GM19193 (cell line): ENCODE results near the gene OR2A14.

Source experiments
- POLR2A ChIP-seq: IDR thresholded peaks from 4 replicates; pipeline ENCODE4 v1.6.1; 2011; ENCODE audit not compliant: insufficient read depth, insufficient read length; ENCODE audit errors: extremely low read depth

The OR2A14 gene, protein sequence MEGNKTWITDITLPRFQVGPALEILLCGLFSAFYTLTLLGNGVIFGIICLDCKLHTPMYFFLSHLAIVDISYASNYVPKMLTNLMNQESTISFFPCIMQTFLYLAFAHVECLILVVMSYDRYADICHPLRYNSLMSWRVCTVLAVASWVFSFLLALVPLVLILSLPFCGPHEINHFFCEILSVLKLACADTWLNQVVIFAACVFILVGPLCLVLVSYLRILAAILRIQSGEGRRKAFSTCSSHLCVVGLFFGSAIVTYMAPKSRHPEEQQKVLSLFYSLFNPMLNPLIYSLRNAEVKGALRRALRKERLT

DNA sequence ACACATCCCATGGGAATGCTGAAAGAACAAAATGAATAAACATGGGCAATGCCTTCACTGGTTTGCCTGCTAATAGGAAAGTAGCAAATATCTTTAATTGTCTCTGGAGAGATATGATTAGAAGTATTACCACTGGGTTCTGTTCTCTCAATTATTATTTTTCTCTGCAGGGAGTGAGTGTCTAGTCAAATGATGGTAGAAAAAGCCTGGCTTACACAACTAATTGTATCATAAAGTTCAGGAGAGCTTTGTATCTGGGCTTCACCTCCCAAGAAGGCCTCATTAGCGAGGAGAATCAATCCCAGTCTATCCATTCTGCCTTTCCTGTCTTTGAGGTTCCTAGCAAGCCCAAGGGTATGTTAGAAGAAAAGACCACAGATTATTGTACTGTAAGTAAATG is at the start of gene OR2A14:
Gene OR2A14 (plus strand): TSS at position 301 of the 400 bp plus-strand sequence. CDS start 5,937 bp downstream, outside the sequence.
- no peak for TF ChIP-seq POLR2A

DNA sequence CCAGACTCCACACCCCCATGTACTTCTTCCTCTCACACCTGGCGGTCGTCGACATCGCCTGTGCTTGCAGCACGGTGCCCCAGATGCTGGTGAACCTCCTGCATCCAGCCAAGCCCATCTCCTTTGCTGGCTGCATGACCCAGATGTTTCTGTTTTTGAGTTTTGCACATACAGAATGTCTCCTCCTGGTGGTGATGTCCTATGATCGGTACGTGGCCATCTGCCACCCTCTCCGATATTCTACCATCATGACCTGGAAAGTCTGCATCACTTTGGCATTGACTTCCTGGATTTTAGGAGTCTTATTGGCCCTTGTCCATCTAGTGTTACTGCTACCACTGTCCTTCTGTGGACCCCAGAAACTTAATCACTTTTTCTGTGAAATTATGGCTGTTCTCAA is 48.6 kb upstream of the OR2A14 start:
- TF ChIP-seq POLR2A = no peak

DNA sequence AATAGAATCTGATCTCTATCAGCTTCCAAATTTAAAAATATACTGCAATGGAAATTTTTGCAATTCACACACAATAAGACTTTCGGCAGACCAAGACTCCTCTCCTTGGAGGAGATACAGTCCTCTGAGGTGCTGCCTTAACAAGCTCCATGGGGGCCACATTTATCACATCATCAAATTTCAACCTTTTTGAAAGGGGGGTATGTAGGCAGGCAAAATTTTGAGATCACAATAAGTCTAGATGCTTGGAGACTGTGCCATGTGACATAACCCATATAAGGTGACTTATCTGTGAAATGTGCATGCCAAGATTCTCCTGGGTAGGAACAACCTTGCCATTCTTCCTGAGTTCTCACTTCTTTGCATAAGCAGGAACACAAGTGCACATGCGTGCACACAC is 37.0 kb upstream of the OR2A14 start, which contains the start of gene OR2A12:
Gene OR2A12 (plus strand): TSS at position 301 of the 400 bp plus-strand sequence. CDS start 8,830 bp downstream, outside the sequence.
- TF ChIP-seq POLR2A = no peak

DNA sequence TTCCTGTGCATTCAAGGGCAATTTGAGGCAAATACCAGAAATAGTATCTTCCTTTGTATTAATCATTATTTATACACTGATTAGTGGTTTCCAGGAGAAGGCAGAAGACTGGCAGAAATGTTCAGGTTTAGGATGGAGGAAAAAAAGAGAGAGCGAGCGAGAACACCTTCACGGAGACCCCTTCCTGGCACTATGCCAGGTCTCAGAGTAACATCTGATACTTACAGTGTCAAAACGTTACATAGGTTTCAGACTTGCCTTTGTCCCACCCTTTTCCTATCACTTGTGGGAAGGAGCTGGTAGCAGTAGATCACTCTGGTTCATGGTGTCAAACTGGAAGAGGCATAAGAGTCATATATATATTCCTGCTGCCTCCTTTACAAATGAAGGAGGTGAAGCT is 36.2 kb upstream of the OR2A14 start:
- no peak for TF ChIP-seq POLR2A

DNA sequence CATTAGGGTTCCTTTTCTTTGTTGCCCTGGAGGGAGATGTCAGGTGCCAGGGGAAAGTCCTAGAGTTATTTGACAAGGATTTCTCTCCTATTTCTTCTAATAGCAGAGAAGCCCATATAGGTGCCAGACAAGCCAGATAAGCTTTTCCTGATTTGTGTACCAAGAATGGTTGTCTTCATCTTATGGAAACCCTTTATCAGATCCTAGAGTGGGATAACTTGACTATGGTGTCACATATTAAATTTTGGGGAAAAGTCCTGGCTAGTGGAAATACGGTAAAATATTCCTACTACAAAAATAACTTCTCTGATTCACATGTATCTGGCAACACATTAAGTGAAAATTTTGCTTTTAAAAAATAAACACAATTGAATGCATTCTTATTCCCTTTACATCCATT is 35.7 kb upstream of the OR2A14 start:
- TF ChIP-seq POLR2A = no peak

DNA sequence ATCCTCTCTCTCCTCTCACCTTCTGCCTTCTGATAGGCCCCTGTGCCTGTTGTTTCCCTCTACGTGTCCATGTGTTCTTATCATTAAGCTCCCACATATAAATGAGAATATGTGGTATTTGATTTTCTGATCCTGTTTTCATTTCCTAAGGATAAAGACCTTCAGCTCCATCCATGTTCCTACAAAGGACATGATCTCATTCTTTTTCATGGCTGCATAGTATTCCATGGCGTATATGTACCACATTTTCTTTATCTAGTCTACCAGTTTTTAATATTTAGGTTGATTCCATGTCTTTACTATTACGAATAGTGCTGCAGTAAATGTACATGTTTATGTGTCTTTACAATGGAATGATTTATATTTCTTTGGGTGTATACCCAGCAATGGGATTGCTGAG is 32.3 kb upstream of the OR2A14 start:
- TF ChIP-seq POLR2A = no peak

DNA sequence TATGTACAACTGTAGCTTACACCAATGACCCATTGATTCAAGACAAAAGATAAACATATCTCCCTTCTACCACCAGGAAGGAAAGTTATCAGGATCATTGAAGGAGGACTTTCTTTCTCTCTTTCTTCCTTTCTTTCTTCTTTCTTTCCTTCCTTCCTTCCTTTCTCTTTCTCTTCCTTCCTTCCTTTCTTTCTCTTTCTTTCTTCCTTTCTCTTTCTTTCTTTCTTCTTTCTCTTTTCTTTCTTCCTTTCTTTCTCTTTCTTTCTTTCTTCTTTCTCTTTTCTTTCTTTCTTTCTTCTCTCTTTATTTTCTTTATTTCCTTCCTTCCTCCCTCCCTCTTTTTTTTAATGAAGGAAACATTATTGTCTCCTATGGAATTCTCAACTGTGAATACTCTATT is 24.2 kb upstream of the OR2A14 start:
- TF ChIP-seq POLR2A = no peak

DNA sequence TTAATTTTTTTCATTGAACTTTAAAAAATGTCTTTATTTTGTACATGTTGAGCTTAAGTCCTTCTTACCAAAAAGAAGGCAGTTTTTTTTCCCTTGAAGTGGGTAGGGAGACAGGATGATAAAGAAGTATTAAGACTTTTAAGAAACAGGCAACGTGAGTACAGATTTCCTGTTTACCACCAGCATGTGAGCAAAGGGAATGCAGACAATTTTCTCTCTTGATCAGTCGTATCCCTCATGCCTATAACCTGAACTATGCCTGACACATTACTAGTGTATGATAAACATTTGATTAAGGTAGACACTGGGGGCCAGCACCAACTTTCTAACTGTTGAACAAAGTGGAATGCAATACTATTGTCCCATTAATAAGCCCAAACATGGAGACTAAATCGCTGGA is 22.4 kb upstream of the OR2A14 start:
- TF ChIP-seq POLR2A = no peak

DNA sequence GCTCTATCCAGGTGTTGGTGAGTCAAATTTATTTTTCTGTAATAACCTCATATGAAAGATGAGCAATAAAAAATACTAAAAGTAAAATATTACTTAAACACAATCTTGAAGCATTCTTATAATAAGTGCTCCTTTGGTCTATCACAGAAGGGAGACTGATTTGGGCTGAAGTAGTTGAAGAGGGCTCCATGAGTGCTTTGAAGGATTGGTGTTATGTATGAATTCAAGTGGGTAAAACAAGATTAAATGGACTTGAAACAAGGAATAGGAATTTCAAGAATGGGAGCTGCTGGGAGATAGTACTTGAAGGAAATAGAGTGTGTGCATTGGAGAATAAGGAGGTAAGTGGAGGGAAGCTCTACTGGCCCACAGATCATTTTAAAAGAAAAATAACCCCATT is 20.9 kb upstream of the OR2A14 start:
- TF ChIP-seq POLR2A = no peak

DNA sequence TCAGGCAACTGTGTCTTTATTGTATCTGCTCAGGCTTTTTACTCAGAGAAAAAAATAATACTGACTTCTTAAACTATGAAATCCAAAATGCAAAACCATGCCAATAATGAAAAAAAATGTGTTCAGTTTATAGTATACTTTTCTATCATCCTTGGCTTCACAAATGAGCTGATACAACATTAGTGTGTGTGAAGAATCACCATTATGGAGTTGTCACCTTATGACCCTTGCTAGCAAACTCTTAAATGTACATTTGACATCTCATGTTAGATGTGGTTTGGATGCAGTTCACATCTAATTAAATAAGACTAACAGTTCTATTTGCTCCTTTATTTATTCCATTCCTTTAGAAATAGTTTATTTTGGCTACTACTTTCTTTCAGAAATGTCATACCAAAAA is 17.8 kb upstream of the OR2A14 start:
- no peak for TF ChIP-seq POLR2A

DNA sequence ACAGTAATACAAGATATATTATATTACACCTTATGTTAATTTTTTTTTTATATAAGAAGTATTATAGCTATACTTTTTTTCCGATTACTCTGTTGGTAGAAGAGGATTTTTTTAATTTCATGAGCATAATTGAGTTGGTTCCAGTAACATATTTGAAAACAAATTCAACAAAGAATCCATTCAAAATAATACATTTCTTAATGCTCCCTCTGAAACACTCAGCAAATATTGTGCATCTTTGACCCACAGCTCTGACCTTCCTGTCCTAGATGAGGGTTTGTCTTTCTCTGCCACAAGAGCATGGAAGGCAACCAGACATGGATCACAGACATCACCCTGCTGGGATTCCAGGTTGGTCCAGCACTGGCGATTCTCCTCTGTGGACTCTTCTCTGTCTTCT is 13.7 kb upstream of the OR2A14 start, which contains the start of gene OR2A2:
Gene OR2A2 (plus strand): TSS at position 301 of the 400 bp plus-strand sequence. CDS start 0 bp downstream, at position 301.
- TF ChIP-seq POLR2A = no peak

DNA sequence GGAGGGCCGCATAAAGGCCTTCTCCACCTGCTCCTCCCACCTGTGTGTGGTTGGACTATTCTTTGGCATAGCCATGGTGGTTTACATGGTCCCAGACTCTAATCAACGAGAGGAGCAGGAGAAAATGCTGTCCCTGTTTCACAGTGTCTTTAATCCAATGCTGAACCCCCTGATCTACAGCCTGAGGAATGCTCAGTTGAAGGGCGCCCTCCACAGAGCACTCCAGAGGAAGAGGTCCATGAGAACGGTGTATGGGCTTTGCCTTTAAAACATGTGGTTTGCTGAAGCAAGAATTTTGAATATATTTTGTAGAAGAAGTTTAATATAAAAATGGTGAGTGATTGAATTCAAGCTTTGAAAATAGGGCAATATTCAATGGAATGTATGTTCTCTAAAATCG is 12.7 kb upstream of the OR2A14 start:
- no peak for TF ChIP-seq POLR2A

DNA sequence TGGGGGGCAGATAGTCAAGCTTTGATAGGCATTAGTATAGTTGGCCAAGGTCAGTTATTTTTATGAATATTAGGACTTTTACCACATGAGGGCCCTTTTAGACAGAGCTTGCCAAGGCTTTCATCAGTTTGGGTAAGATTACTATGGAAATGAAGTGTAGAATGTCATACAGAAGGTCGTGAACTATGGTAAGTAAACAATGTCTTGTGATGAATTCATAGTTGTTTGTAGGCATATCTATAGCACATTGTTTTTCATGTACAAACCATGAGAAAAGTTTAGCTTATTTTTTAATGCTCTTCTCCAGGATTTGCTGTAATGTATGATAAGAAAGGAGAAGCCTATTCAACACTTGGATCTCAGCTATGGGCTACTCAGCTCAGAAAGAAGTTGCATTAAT is 9.3 kb upstream of the OR2A14 start:
- TF ChIP-seq POLR2A = no peak

DNA sequence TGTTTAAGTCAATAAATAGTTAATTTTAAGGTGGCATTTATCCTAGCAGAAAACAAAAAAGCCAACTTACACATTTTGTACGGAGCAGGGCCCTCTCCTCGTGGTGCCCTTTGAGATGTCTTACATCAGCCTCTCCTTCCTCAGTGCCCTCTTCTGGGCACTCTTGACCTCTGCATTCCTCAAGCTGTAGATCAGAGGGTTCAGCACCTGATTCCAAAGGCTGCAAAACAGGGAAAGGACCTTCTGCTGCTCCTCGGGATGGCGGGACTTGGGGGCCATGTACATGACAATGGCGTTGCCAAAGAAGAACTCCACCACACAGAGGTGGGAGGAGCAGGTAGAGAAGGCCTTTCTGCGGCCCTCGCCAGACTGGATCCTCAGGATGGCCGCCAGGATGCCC is 4.6 kb upstream of the OR2A14 start:
- TF ChIP-seq POLR2A = no peak

DNA sequence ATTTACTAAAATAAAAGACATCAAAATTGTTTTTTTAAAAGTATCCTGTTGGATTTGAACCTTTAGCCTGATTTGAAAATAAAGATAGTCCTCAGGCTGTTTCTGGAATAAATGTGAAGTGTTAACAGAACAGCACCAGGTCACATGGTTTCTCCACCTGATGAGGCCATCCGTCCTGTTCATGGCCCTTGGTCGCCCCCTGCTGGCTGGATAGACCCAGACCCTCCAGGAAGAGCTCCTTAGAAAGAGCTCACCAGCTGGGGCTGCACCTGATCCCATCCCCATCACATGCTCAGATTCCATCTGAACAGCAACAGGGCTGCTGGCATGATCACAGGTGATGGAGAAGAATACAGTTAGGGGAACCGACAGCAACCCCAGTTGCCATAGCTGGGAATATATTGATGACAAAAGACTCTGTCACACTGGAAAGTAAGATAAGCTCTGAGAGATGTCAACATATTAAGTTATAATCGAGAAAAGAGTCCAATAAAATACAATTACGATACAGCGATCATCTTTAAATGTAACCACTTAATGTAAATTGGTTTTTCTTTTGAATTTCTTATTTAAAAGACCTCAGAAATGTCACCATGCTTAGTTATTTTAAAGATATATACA is 4.8 kb downstream of the OR2A14 start:
- no peak for TF ChIP-seq POLR2A

DNA sequence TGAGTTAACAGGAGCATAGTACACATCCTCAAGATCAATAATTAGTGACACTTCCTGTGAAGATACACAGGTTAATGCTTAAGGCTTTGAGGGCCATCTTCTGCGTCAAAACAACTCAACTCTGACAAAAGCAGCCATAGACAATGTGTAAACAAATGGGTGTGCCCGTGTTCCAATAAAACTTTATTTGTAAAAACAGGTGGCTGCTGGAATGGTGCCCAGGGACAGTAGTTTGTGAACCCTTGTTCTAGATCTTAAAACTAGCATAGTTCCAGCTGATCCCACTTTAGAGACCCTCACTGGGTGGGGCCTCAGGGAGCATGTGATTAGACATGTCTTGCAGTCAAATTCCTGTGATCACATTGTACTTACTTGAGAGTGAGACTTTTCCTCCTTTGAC is 7.8 kb downstream of the OR2A14 start:
- no peak for TF ChIP-seq POLR2A
